GM21360 (cell line): ENCODE measurements around the gene GRIA3.
"Not testable (repeated sequence)": the region's sequence is repeated elsewhere in the genome, so short reads cannot be mapped to it uniquely, and the experiment has no call there.

Source experiments
- ATAC-seq: cut with Tn5 transposase; IDR thresholded peaks from one replicate; pipeline ENCODE4 v1.9.1; 2021; ENCODE audit warnings: mild to moderate bottlenecking, moderate library complexity; ENCODE audit not compliant: unreplicated experiment

GRIA3 gene

GRCh38 chrX:123267220-123267619 is 83.1 kb downstream of the GRIA3 start:
- ATAC-seq, result no peak

GRCh38 chrX:123271902-123272301 is 87.8 kb downstream of the GRIA3 start:
- no peak for ATAC-seq

GRCh38 chrX:123272630-123273029 is 88.6 kb downstream of the GRIA3 start:
- ATAC-seq, result no peak

GRCh38 chrX:123274796-123275195 is 90.7 kb downstream of the GRIA3 start:
- ATAC-seq, result no peak

- no peak for ATAC-seq
Observed at GRCh38 chrX:123277347-123277746, 93.3 kb downstream of the GRIA3 start.

- ATAC-seq, result no peak
Observed at GRCh38 chrX:123277821-123278220, 93.7 kb downstream of the GRIA3 start.

- no peak for ATAC-seq
Observed at GRCh38 chrX:123282241-123282640, 98.2 kb downstream of the GRIA3 start.

- not testable (repeated sequence) for ATAC-seq
Observed at GRCh38 chrX:123283407-123283806, 99.3 kb downstream of the GRIA3 start.

GRCh38 chrX:123291623-123292022 is 107.5 kb downstream of the GRIA3 start:
- no peak for ATAC-seq

GRCh38 chrX:123298026-123298425 is 113.9 kb downstream of the GRIA3 start:
- ATAC-seq, result no peak

GRCh38 chrX:123303429-123303828 is 119.4 kb downstream of the GRIA3 start:
- ATAC-seq, result no peak

GRCh38 chrX:123308658-123309057 is 124.6 kb downstream of the GRIA3 start:
- ATAC-seq, result no peak

GRCh38 chrX:123310112-123310511 is 126.0 kb downstream of the GRIA3 start:
- no peak for ATAC-seq

- no peak for ATAC-seq
Observed at GRCh38 chrX:123311486-123311885, 127.4 kb downstream of the GRIA3 start.

- no peak for ATAC-seq
Observed at GRCh38 chrX:123313486-123313885, 129.4 kb downstream of the GRIA3 start.

- no peak for ATAC-seq
Observed at GRCh38 chrX:123320622-123321021, 136.5 kb downstream of the GRIA3 start.

- ATAC-seq, result no peak
Observed at GRCh38 chrX:123322536-123322935, 138.5 kb downstream of the GRIA3 start.

- ATAC-seq, result no peak
Observed at GRCh38 chrX:123324625-123325024, 140.5 kb downstream of the GRIA3 start.

GRCh38 chrX:123330229-123330942 is 146.3 kb downstream of the GRIA3 start:
- peak; percentile 89 for ATAC-seq

- no peak for ATAC-seq
Observed at GRCh38 chrX:123331349-123331748, 147.3 kb downstream of the GRIA3 start.

GRCh38 chrX:123331859-123332258 is 147.8 kb downstream of the GRIA3 start:
- ATAC-seq, result no peak

- ATAC-seq, result no peak
Observed at GRCh38 chrX:123336666-123337065, 152.6 kb downstream of the GRIA3 start.
